OCI-LY1 (cell line): ENCODE data around the gene NGFR.

Experiments used
- H2AFZ ChIP-seq: fragments of 200-600 bp; sonication (generic), shearing (Covaris generic); 2 replicates; pipeline ENCODE4 v1.6.0; 2014; ENCODE audit warnings: antibody characterized with exemption, mild to moderate bottlenecking, low read length
- H3F3A ChIP-seq: fragments of 200-600 bp; sonication (generic), shearing (Covaris generic); 2 replicates; pipeline ENCODE4 v1.6.0; 2014; ENCODE audit warnings: mild to moderate bottlenecking, antibody characterized with exemption, low read length, moderate library complexity; ENCODE audit not compliant: insufficient read depth
- H3K27ac ChIP-seq: fragments of 200-600 bp; sonication (generic); 2 replicates; pipeline ENCODE4 v1.5.1; 2014; ENCODE audit warnings: low read length, mixed run types, mild to moderate bottlenecking, low read depth; ENCODE audit not compliant: poor library complexity, severe bottlenecking
- H3K27me3 ChIP-seq: fragments of 200-600 bp; sonication (generic); 2 replicates; pipeline ENCODE4 v1.6.0; 2014; ENCODE audit warnings: antibody characterized with exemption, mild to moderate bottlenecking, low read length, moderate library complexity; ENCODE audit not compliant: insufficient read depth
- H3K36me3 ChIP-seq: fragments of 200-600 bp; sonication (generic); 2 replicates; pipeline ENCODE4 v1.6.1; 2014; ENCODE audit warnings: mild to moderate bottlenecking, antibody characterized with exemption, low read length, moderate library complexity, mixed read lengths; ENCODE audit not compliant: insufficient read depth
- H3K4me1 ChIP-seq: fragments of 200-600 bp; sonication (generic); 2 replicates; pipeline ENCODE4 v1.5.1; 2014; ENCODE audit warnings: mild to moderate bottlenecking, low read length, moderate library complexity; ENCODE audit not compliant: insufficient read depth, severe bottlenecking
- H3K4me2 ChIP-seq: fragments of 200-600 bp; sonication (generic), shearing (Covaris generic); 2 replicates; pipeline ENCODE4 v1.6.1; 2014; ENCODE audit warnings: low read length
- H3K4me3 ChIP-seq: fragments of 200-600 bp; sonication (generic); 2 replicates; pipeline ENCODE4 v1.5.1; 2014; ENCODE audit warnings: low read length, low read depth, mild to moderate bottlenecking, mixed read lengths; ENCODE audit not compliant: poor library complexity, severe bottlenecking
- H3K79me2 ChIP-seq: fragments of 200-600 bp; shearing (Covaris generic); 2 replicates; pipeline ENCODE4 v1.6.1; 2016; ENCODE audit warnings: mixed run types, low read length, mixed read lengths; ENCODE audit not compliant: insufficient read depth
- H3K9ac ChIP-seq: fragments of 200-600 bp; sonication (generic), shearing (Covaris generic); 2 replicates; pipeline ENCODE4 v1.6.1; 2014; ENCODE audit warnings: mild to moderate bottlenecking, low read length, mixed read lengths
- H3K9me2 ChIP-seq: fragments of 200-600 bp; sonication (generic), shearing (Covaris generic); 2 replicates; pipeline ENCODE4 v1.6.1; 2014; ENCODE audit warnings: low read depth, mild to moderate bottlenecking, low read length, mixed read lengths
- H3K9me3 ChIP-seq: fragments of 200-600 bp; shearing (Covaris generic); 2 replicates; pipeline ENCODE4 v1.6.1; 2014; ENCODE audit warnings: low read length, mixed read lengths
- H4K20me1 ChIP-seq: fragments of 200-600 bp; sonication (generic), shearing (Covaris generic); 2 replicates; pipeline ENCODE4 v1.6.0; 2016; ENCODE audit warnings: mild to moderate bottlenecking, low read length; ENCODE audit not compliant: insufficient read depth
- CTCF ChIP-seq: fragments of 200-600 bp; sonication (generic), shearing (Covaris generic); IDR thresholded peaks from 2 replicates; pipeline ENCODE4 v1.5.1; 2017; ENCODE audit warnings: mild to moderate bottlenecking, antibody characterized with exemption, low read length, moderate library complexity, mixed read lengths
- EZH2 ChIP-seq: fragments of 200-600 bp; sonication (generic), shearing (Covaris generic); IDR thresholded peaks from 2 replicates; pipeline ENCODE4 v1.8.0; 2017; ENCODE audit warnings: borderline replicate concordance, mixed run types, mild to moderate bottlenecking, antibody characterized with exemption, low read length, moderate library complexity, mixed read lengths

NGFR gene

GRCh38 chr17:49525831-49526741 lies 31.0 kb downstream of the NGFR start:
- H3K27ac ChIP-seq = no peak overlapping the region
- no peaks in the 10 kb centered on the region for H4K20me1 ChIP-seq
- H3K4me3 ChIP-seq = no peak overlapping the region
- TF ChIP-seq CTCF (no peak), EZH2 (no peak)
- H3K9me3 ChIP-seq = no peaks in the 10 kb centered on the region
- H3K9ac ChIP-seq = no peak overlapping the region
- peaks cover 3% of the 10 kb centered on the region; the same call in 1 of the 2 replicates for H3K27me3 ChIP-seq
- no peaks in the 10 kb centered on the region for H3K9me2 ChIP-seq
- H3K4me1 ChIP-seq = peaks cover 8% of the 10 kb centered on the region
- no peaks in the 10 kb centered on the region for H3K36me3 ChIP-seq
- no peaks in the 10 kb centered on the region for H3K79me2 ChIP-seq
- no peak overlapping the region for H3K4me2 ChIP-seq
- no peak overlapping the region for H2AFZ ChIP-seq
- no peaks in the 10 kb centered on the region for H3F3A ChIP-seq

DNA sequence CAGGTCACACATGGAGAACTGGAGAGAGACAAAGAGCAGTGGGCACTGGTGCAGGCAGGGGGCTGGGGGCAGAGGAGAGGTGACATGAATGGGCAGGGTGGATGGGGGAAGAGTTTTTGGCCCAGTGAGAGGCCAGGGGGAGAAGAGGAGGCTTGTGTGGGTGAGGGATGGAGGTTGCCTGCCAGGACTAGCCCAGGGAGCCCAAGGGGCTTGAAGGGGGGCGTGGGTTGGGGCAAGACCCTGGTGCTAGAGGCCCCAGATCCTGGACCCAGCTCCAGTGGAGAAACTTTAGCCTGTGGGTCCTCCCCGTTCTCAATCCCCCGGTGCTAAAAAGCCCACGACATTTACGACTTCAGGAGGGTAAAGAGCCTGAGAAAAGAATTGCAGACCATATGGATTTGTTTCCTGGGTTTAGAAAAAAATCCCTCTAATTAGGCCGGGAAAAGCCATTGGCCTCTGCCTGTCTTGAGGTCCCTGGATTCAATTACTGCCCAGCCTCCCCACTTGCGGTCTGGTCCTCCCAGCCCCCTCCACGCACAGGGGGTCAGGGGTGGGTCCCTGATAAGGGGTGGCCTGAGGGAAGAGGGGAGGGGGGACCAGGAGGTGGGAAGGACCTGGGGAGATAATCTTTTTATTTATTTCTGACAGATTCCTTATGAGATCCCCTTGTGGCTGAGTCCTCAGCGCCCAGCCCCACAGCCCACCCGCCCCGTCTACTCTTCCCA lies 33.0 kb downstream of the NGFR start:
- no peaks in the 10 kb centered on the region for H3K9me3 ChIP-seq
- TF ChIP-seq EZH2 = no peak
- no peak for TF ChIP-seq CTCF

DNA sequence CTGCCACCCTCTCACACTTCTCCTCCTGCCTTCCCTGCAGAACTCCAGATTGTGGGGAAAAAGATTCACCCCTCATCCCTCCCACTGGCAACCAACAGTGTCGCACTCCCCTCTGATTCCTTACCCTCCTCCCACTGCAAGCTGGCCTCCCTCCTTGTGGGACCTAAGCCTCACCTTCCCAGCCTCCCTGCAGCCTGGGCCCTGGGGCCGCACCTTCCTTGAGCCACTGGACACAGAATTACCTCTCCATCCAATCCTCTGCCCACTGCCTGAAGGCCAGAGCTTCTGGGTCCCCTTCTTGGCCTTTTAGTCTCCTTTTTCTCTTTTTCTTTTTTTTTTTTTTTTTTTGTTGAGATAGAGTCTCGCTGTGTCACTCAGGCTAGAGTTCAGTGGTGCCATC lies 33.9 kb downstream of the NGFR start:
- H3K4me2 ChIP-seq = no peak overlapping the region
- H3K27me3 ChIP-seq = peaks cover 2% of the 10 kb centered on the region; the same call in 1 of the 2 replicates
- no peak overlapping the region for H3K9ac ChIP-seq
- no peaks in the 10 kb centered on the region for H3K79me2 ChIP-seq
- no peaks in the 10 kb centered on the region for H3K4me1 ChIP-seq
- no peaks in the 10 kb centered on the region for H3K9me3 ChIP-seq
- no peak overlapping the region for H2AFZ ChIP-seq
- H3K9me2 ChIP-seq = no peaks in the 10 kb centered on the region
- no peak overlapping the region for H3K27ac ChIP-seq
- no peaks in the 10 kb centered on the region for H4K20me1 ChIP-seq
- H3K4me3 ChIP-seq = no peak overlapping the region
- H3F3A ChIP-seq = no peaks in the 10 kb centered on the region
- no peak for TF ChIP-seq EZH2
- no peak for TF ChIP-seq CTCF
- no peaks in the 10 kb centered on the region for H3K36me3 ChIP-seq

More for the DNA sequence above, 33.0 kb downstream of the NGFR start:
- Histone ChIP-seq H3K79me2 (no peaks in the 10 kb centered on the region), H3F3A (no peaks in the 10 kb centered on the region), H3K27ac (no peak overlapping the region), H3K4me1 (peaks cover 8% of the 10 kb centered on the region), H3K27me3 (no peaks in the 10 kb centered on the region; the same call in 1 of the 2 replicates), H2AFZ (no peak overlapping the region), H3K9me2 (no peaks in the 10 kb centered on the region), H3K4me2 (no peak overlapping the region), H3K36me3 (no peaks in the 10 kb centered on the region), H3K4me3 (no peak overlapping the region), H3K9ac (no peak overlapping the region), H4K20me1 (no peaks in the 10 kb centered on the region)
